ENCODE data around the gene NFYA. TPM values are rescaled to one million over a fixed set of nuclear protein-coding genes. Genes with fewer than 3 reads are reported as not detected.
"Not testable (repeated sequence)": the region's sequence is repeated elsewhere in the genome, so short reads cannot be mapped to it uniquely, and the experiment has no call there.

Gene NFYA
- total RNA-seq, 1 experiment from 2014 or later = 41.5 TPM

GRCh38 chr6:41100871-41101287, 28.1 kb downstream of the NFYA start:
- H3K27ac Mint-ChIP-seq (ENCODE audit: low read depth, unreplicated experiment) = no peak overlapping the region
- intact Hi-C loops (cut with micrococcal nuclease) = no loop called here
- ChIA-PET CTCF (interaction anchor here (0.6 to 1.1 kb wide), 5 partner anchors 9 to 881 kb away, joined by 3 to 4 read pairs (median 3); no protein-coding TSS in a partner anchor), POLR2A (no interaction called here)
- no peak for DNase-seq (ENCODE audit: unreplicated experiment)
- peaks cover 63% of the 10 kb centered on the region for H3K36me3 Mint-ChIP-seq (ENCODE audit: insufficient read depth, unreplicated experiment)
- no peaks in the 10 kb centered on the region for H3K27me3 Mint-ChIP-seq (ENCODE audit: insufficient read depth, unreplicated experiment)
- TF ChIP-seq CTCF (IDR thresholded peaks at IDR 0.05; ENCODE audit: unreplicated experiment) = no peak
- H3K9me3 Mint-ChIP-seq (ENCODE audit: unreplicated experiment) = no peaks in the 10 kb centered on the region
- BruUV-seq (replicated peaks) = no TSS peak
- no peaks in the 10 kb centered on the region for H3K4me1 Mint-ChIP-seq (ENCODE audit: insufficient read depth, unreplicated experiment)
- no peak overlapping the region for H3K4me3 Mint-ChIP-seq (ENCODE audit: unreplicated experiment)

GRCh38 chr6:41103847-41104246, 31.1 kb downstream of the NFYA start:
- ChIA-PET POLR2A (interaction anchor here (0.7 to 1.6 kb wide), 2 partner anchors 12 to 216 kb away, joined by 3 to 6 read pairs; no protein-coding TSS in a partner anchor), CTCF (interaction anchor here (0.7 to 2.2 kb wide), 6 partner anchors 10 to 216 kb away, joined by 3 to 12 read pairs (median 6); no protein-coding TSS in a partner anchor)
- peaks cover 33% of the 10 kb centered on the region for H3K36me3 Mint-ChIP-seq (ENCODE audit: insufficient read depth, unreplicated experiment)
- no peak overlapping the region for H3K4me3 Mint-ChIP-seq (ENCODE audit: unreplicated experiment)
- H3K4me1 Mint-ChIP-seq (ENCODE audit: insufficient read depth, unreplicated experiment) = no peaks in the 10 kb centered on the region
- intact Hi-C loops (cut with micrococcal nuclease) = no loop called here
- BruUV-seq (replicated peaks) = no TSS peak
- TF ChIP-seq CTCF (IDR thresholded peaks at IDR 0.05; ENCODE audit: unreplicated experiment) = no peak
- no peak for DNase-seq (ENCODE audit: unreplicated experiment)
- no peak overlapping the region for H3K27ac Mint-ChIP-seq (ENCODE audit: low read depth, unreplicated experiment)
- no peaks in the 10 kb centered on the region for H3K9me3 Mint-ChIP-seq (ENCODE audit: unreplicated experiment)
- H3K27me3 Mint-ChIP-seq (ENCODE audit: insufficient read depth, unreplicated experiment) = no peaks in the 10 kb centered on the region

GRCh38 chr6:41111017-41111416, 38.2 kb downstream of the NFYA start:
- POLR2A ChIA-PET = no interaction called here
- H3K36me3 Mint-ChIP-seq (ENCODE audit: insufficient read depth, unreplicated experiment) = peaks cover 14% of the 10 kb centered on the region
- H3K9me3 Mint-ChIP-seq (ENCODE audit: unreplicated experiment) = no peaks in the 10 kb centered on the region
- TF ChIP-seq CTCF (IDR thresholded peaks at IDR 0.05; ENCODE audit: unreplicated experiment) = no peak
- H3K4me3 Mint-ChIP-seq (ENCODE audit: unreplicated experiment) = no peak overlapping the region
- no peak overlapping the region for H3K27ac Mint-ChIP-seq (ENCODE audit: low read depth, unreplicated experiment)
- DNase-seq (ENCODE audit: unreplicated experiment) = no peak
- BruUV-seq (replicated peaks) = no TSS peak
- intact Hi-C loops (cut with micrococcal nuclease) = no loop called here
- CTCF ChIA-PET = interaction anchor here (0.6 kb wide), 1 partner anchor 222 kb away, joined by 3 read pairs; no protein-coding TSS in a partner anchor
- no peaks in the 10 kb centered on the region for H3K27me3 Mint-ChIP-seq (ENCODE audit: insufficient read depth, unreplicated experiment)
- no peaks in the 10 kb centered on the region for H3K4me1 Mint-ChIP-seq (ENCODE audit: insufficient read depth, unreplicated experiment)

GRCh38 chr6:41115027-41115426, 42.3 kb downstream of the NFYA start:
- H3K4me3 Mint-ChIP-seq (ENCODE audit: unreplicated experiment); BruUV-seq (replicated peaks); H3K27ac Mint-ChIP-seq (ENCODE audit: low read depth, unreplicated experiment); intact Hi-C loops (cut with micrococcal nuclease); H3K27me3 Mint-ChIP-seq (ENCODE audit: insufficient read depth, unreplicated experiment); POLR2A ChIA-PET; H3K9me3 Mint-ChIP-seq (ENCODE audit: unreplicated experiment); DNase-seq (ENCODE audit: unreplicated experiment); H3K4me1 Mint-ChIP-seq (ENCODE audit: insufficient read depth, unreplicated experiment): not testable (repeated sequence)
- peaks cover 14% of the 10 kb centered on the region for H3K36me3 Mint-ChIP-seq (ENCODE audit: insufficient read depth, unreplicated experiment)
- CTCF ChIA-PET = interaction anchor here (1.3 kb wide), 1 partner anchor 67 kb away, joined by 4 read pairs; no protein-coding TSS in a partner anchor

GRCh38 chr6:41119508-41119907, 46.7 kb downstream of the NFYA start:
- no peak for TF ChIP-seq CTCF (IDR thresholded peaks at IDR 0.05; ENCODE audit: unreplicated experiment)
- Mint-ChIP-seq H3K9me3 (ENCODE audit: unreplicated experiment) (no peaks in the 10 kb centered on the region), H3K4me1 (ENCODE audit: insufficient read depth, unreplicated experiment) (no peaks in the 10 kb centered on the region), H3K36me3 (ENCODE audit: insufficient read depth, unreplicated experiment) (peaks cover 8% of the 10 kb centered on the region), H3K27ac (ENCODE audit: low read depth, unreplicated experiment) (no peak overlapping the region), H3K4me3 (ENCODE audit: unreplicated experiment) (no peak overlapping the region), H3K27me3 (ENCODE audit: insufficient read depth, unreplicated experiment) (no peaks in the 10 kb centered on the region)
- POLR2A ChIA-PET = no interaction called here
- intact Hi-C loops (cut with micrococcal nuclease) = no loop called here
- CTCF ChIA-PET = interaction anchor here (1.2 to 2.4 kb wide), 3 partner anchors 27 to 201 kb away, joined by 3 to 9 read pairs (median 3); no protein-coding TSS in a partner anchor
- no TSS peak for BruUV-seq (replicated peaks)
- DNase-seq (ENCODE audit: unreplicated experiment) = no peak
